ENCODE results near the gene ISM1.

The ISM1 gene

DNA sequence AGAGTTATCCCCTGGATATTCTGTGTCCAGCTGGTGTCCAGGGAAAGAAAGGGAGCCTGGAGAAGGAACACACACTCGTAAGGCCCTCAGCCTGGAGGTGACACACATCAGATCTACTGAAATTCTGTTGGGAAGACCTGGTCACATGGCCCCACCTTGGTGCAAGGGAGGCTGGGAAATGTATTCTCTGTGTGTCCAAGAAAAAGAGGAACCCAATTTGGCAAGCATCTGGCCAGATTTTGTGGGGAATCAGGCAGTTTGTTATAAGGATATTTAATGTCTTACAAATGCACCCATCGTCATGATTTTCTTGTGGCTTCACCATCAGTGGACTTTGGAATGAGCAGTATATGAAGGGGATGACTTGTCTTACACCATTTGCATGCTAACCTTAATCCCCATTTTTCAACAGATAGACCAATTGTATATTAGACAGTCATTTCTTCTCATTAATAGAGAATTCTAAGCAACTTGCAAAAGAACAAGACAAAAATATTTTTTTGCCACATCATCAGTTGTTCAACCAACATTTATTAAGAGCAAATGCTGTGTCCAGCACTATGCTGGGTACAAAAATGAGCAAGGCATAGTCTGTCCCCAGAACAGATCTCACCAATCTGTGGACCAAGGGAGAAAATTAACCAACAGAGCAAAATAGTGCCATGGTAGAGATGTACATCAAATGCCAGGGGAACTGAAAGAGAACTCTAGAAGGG, 59.7 kb downstream of the ISM1 start:
- Mint-ChIP-seq H3K36me3 (peaks cover 2% of the 10 kb centered on the region), H3K4me3 (no peak overlapping the region), H3K4me1 (no peaks in the 10 kb centered on the region), H3K9me3 (no peaks in the 10 kb centered on the region), H3K27ac (no peak overlapping the region), H3K27me3 (no peaks in the 10 kb centered on the region)

DNA sequence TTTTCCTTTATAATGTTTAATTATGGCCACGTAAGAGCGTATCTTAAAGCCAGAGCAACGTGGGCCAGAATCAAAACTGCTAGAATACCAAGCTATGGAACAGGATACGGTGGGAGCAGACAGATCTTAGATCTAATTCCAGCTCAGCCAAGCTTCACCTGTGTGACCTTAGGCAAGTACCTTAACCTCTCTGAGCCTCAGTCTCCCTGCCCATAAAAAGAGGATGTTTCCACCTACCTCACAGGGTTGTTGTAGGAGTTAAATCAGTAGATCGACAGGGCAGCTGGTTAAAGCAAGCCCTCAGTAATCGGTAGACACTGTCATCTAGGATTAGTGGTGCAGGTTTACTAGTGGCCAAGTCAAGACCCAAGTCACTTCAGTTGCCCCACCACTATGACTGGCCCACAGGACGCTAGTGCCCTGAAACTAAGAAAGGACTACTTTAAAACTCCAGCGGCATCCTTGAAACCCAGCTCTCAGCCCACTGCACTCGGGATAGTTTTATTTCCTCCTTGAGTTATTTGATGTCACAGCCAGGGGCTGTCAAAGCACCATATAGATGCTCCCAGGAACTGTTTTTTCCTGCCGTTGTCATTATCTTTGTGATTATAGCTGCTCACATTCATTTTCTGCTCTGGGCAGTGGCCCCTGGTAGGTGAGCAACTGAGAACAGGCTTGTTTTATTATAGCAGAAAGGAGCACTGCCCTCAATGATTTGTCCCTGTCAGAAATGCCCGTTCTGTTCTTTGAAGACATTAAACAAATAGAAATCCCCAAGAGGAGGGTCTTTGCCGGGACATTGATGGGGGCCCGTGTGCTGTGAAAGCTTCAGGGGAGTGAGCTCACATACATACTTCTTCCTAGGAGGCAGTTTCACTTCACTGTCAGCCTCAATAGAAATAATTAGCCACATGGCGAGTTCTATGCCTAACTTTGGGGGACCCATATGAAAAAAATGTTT, 63.1 kb downstream of the ISM1 start:
- Mint-ChIP-seq H3K27me3 (no peaks in the 10 kb centered on the region), H3K36me3 (peaks cover 3% of the 10 kb centered on the region), H3K4me1 (no peaks in the 10 kb centered on the region), H3K27ac (no peak overlapping the region), H3K9me3 (no peaks in the 10 kb centered on the region), H3K4me3 (no peak overlapping the region)

DNA sequence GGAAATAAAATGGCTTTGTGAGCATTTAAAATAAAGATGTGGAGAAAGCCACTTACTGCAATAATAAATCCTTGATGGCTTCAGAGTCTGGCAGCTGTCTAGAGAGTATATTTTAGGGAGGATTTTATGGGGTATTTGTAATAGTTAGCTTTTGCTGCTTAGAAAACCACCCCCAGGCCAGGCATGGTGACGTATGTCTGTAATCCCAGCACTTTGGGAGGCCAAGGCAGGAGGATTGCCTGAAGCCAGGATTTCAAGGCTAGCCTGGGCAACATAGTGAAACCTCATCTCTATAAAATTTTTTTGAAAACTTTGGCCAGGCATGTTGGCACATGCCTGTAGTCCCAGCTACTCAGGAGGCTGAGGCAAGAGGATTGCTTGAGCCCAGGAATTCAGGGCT, 63.8 kb downstream of the ISM1 start:
- Mint-ChIP-seq H3K36me3 (peaks cover 3% of the 10 kb centered on the region), H3K27me3 (no peaks in the 10 kb centered on the region), H3K27ac (no peak overlapping the region), H3K4me1 (no peaks in the 10 kb centered on the region), H3K9me3 (no peaks in the 10 kb centered on the region), H3K4me3 (no peak overlapping the region)

DNA sequence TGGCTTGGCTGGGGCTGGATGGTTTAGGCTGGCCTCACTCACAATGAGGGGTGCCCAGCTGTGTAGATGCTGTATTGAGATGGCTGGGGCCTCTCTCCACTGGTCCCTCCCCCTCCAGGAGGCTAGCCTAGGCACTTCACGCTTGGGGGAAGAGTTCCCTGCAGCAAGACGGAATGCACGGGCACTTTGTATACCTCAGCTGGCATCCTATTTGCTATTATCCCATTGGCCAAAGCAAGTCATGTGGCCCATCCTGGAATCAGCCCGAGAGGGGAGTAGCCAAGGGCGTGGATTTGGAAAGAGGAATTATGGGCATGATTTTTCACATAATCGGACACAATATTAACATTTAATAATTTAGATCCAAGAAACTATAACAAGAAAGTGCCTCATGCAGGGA, 64.3 kb downstream of the ISM1 start:
- H3K27me3 Mint-ChIP-seq = no peaks in the 10 kb centered on the region

DNA sequence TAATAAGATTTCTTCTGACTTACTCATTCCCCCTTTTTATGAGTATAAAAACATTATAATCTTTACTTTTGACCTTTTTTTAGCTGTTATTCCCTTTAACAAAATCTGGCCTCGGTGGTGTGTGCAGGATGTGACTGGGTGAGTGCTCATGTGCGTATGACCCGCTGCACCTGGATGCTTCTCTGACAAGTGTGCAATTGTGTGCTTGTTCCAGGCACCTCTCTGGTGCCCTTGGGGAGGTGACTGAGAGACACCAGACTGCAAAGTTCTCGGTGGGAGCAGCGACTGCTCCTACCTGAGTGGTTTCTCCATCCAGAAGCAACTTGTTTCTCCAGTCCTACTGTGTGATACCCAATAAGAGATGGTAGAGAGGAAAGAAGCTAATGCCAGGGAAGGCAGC, 65.0 kb downstream of the ISM1 start:
- H3K36me3 Mint-ChIP-seq = peaks cover 3% of the 10 kb centered on the region
- H3K27ac Mint-ChIP-seq = no peak overlapping the region
- H3K9me3 Mint-ChIP-seq = no peaks in the 10 kb centered on the region

More for the DNA sequence above, 64.3 kb downstream of the ISM1 start:
- no peaks in the 10 kb centered on the region for H3K4me1 Mint-ChIP-seq
- H3K27ac Mint-ChIP-seq = no peak overlapping the region
- peaks cover 3% of the 10 kb centered on the region for H3K36me3 Mint-ChIP-seq
- H3K9me3 Mint-ChIP-seq = no peaks in the 10 kb centered on the region
- no peak overlapping the region for H3K4me3 Mint-ChIP-seq

DNA sequence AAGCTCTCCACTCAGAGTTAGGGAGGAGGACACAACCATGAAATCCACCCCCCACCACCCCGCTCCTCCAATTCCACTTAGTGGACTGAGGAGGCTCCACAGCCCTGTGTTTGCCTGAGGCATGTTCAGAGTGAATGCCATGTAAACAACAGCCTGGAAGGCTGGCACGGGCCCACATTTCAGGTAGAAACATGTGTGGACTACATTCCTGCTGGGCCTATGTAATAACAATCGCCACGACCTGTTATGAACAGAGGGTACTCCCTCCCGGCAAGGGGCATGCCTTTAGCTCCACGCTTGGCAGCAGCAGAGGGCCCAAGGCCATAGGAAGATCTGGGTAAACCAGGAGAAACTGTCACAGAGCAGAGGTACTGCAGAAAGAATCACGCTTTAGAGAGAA, 65.5 kb downstream of the ISM1 start:
- Mint-ChIP-seq H3K4me1 (no peaks in the 10 kb centered on the region), H3K27ac (no peak overlapping the region), H3K9me3 (no peaks in the 10 kb centered on the region)

More for the DNA sequence above, 65.0 kb downstream of the ISM1 start:
- Mint-ChIP-seq H3K4me1 (no peaks in the 10 kb centered on the region), H3K27me3 (no peaks in the 10 kb centered on the region), H3K4me3 (no peak overlapping the region)

DNA sequence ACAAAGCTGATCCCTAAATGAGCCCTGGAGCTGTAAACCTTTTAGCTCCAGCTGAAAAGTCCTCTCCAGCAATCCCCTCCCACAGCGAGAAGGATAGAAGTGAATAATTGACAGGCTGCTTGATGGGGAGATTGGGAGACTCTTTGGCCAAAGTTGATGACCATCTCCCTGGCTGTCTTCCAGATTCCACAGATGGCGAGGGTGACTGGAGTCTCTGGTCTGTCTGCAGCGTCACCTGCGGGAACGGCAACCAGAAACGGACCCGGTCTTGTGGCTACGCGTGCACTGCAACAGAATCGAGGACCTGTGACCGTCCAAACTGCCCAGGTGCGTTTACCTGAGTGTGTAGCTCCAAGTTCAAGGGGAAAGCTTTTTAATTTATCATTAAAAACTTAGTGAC, 67.3 kb downstream of the ISM1 start:
- H3K36me3 Mint-ChIP-seq = peaks cover 2% of the 10 kb centered on the region
- H3K27me3 Mint-ChIP-seq = no peaks in the 10 kb centered on the region
- no peak overlapping the region for H3K27ac Mint-ChIP-seq

More for the DNA sequence above, 65.5 kb downstream of the ISM1 start:
- no peak overlapping the region for H3K4me3 Mint-ChIP-seq
- H3K27me3 Mint-ChIP-seq = no peaks in the 10 kb centered on the region
- H3K36me3 Mint-ChIP-seq = peaks cover 3% of the 10 kb centered on the region

DNA sequence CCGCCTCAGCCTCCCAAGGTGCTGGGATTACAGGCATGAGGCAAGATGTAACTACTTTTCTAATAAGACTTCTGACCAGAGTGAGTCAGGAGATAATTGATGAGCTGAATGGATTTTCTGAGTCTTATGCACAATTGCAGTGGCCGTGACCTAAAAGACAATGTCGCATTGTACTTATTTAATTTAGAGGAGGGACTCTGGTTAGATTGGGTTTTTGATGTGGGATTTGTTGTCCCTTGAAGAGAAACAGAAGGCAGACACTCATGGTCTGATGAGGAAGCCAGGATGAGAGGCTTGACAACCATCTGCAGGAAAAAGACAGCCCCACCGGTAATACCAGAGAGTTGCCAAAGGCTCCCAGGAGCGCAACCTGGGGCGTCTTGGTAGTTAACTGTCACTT, 68.0 kb downstream of the ISM1 start:
- Mint-ChIP-seq H3K27ac (no peak overlapping the region), H3K4me1 (no peaks in the 10 kb centered on the region), H3K36me3 (peaks cover 4% of the 10 kb centered on the region), H3K27me3 (no peaks in the 10 kb centered on the region), H3K4me3 (no peak overlapping the region), H3K9me3 (no peaks in the 10 kb centered on the region)

More for the DNA sequence above, 67.3 kb downstream of the ISM1 start:
- Mint-ChIP-seq H3K4me1 (no peaks in the 10 kb centered on the region), H3K9me3 (no peaks in the 10 kb centered on the region), H3K4me3 (no peak overlapping the region)

DNA sequence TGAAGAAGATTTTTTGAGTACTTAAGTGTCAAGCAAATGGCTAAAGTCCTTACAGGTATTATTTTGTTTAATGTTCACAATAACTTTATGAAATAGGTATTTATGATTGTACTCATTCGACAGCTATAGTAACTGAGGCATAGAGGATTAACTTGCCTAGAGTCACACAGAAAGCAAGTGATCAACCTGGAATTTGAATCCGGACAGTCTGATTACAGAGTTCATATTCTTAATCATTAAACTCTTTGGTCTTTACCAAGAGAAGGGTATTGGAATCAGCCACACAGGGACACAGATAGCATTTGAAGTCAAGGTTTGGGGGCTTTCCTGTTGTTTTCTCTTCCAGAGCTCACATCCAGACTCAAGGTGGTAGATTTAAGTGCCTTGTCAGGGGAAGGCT, 69.7 kb downstream of the ISM1 start:
- peaks cover 4% of the 10 kb centered on the region for H3K36me3 Mint-ChIP-seq
- no peaks in the 10 kb centered on the region for H3K9me3 Mint-ChIP-seq
- H3K27ac Mint-ChIP-seq = no peak overlapping the region
- no peak overlapping the region for H3K4me3 Mint-ChIP-seq
- no peaks in the 10 kb centered on the region for H3K4me1 Mint-ChIP-seq
- no peaks in the 10 kb centered on the region for H3K27me3 Mint-ChIP-seq

DNA sequence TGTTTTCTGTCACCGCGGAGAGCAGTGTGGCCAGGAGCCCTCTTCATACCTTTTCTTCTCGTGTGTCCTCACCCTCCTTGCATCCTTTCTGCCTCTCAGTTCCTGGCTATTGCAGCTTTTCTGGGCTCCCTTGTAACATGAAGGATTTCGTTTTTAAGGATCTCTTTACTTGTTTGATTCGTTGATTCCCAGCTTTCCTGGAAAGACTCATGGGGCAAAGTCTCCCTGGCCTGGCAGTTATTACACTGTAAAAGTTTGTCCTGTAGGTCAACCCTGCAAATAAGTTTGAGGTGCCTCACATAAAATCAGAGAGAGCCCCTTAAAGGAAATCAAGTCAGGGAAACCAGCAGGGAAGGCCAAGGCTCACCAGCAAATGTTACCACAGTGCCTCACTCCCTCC, 70.1 kb downstream of the ISM1 start:
- Mint-ChIP-seq H3K36me3 (peaks cover 2% of the 10 kb centered on the region), H3K9me3 (no peaks in the 10 kb centered on the region), H3K4me3 (no peak overlapping the region), H3K27me3 (no peaks in the 10 kb centered on the region), H3K4me1 (no peaks in the 10 kb centered on the region), H3K27ac (no peak overlapping the region)

DNA sequence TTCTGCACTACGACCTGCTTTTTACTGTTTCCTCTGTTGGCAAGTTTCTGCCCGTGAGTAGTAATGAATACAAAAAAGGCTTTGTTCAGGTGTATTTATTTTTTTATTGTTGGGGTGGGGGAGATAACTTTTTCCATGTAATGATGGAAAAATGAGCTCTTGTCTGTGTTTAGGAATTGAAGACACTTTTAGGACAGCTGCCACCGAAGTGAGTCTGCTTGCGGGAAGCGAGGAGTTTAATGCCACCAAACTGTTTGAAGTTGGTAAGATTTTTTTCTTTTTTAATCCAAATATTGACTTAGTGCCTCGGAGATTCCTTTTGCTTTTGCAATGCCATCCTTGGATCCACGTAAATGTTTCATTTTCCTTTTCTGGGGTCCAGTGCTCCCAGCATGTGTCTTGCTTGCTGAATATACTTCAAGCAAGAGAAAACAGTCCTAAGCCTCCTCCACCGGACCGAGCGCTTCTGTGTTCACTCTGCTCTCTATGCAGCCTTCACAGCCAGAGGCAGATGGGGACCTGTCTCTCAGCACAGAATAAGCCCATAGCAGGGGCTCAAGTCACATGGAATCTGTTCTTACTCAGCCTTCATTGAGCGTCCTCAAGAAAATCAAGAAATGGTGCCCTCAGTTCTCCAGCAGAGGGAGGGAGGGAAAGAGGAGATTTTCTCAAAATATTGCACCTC, 71.3 kb downstream of the ISM1 start:
- Mint-ChIP-seq H3K9me3 (no peaks in the 10 kb centered on the region), H3K4me1 (no peaks in the 10 kb centered on the region), H3K27ac (no peak overlapping the region), H3K27me3 (no peaks in the 10 kb centered on the region), H3K36me3 (peaks cover 2% of the 10 kb centered on the region), H3K4me3 (no peak overlapping the region)

DNA sequence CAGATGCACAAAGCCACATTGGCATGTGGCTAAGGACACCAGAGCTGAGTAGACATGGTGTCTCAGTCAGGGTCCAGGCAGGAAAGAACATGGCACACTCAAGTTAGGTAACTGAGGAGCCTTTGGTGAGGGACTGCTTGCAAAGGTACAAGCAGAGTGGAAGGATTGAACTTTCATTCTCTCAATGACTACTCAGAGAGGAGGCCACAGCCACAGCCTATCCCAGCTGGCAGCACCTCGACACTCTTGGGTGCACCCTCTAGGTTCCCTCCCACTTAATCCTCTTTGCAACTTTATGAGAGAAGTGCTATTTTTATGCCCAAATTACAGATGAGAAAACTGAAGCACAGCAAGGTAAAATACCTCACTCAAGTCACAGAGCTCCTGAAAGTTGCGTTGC, 73.4 kb downstream of the ISM1 start:
- H3K4me1 Mint-ChIP-seq = no peaks in the 10 kb centered on the region
- H3K27me3 Mint-ChIP-seq = no peaks in the 10 kb centered on the region
- no peak overlapping the region for H3K27ac Mint-ChIP-seq
- no peaks in the 10 kb centered on the region for H3K9me3 Mint-ChIP-seq
- H3K4me3 Mint-ChIP-seq = no peak overlapping the region
- H3K36me3 Mint-ChIP-seq = peaks cover 2% of the 10 kb centered on the region

DNA sequence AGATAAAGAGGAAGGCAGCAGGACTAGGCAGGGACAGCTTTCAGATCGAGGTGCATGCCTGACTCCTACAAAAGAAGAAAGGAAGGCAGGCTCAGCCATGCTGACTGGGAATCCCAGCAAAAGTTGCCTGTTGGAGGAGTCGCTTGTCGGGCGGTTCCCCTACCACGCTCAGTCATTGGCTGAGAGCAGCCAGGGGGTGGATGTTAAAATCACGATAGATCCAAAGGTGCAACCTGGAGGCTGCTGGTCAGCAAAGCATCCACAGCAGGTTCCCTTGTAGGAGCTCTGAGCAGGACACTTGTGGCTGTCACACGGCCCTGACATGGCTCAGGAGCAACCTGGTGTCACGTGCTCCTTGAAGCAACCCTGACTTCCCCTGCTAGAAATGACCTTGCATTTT, 74.6 kb downstream of the ISM1 start:
- Mint-ChIP-seq H3K27me3 (no peaks in the 10 kb centered on the region), H3K36me3 (peaks cover 2% of the 10 kb centered on the region), H3K4me3 (no peak overlapping the region), H3K9me3 (no peaks in the 10 kb centered on the region), H3K4me1 (no peaks in the 10 kb centered on the region), H3K27ac (no peak overlapping the region)

DNA sequence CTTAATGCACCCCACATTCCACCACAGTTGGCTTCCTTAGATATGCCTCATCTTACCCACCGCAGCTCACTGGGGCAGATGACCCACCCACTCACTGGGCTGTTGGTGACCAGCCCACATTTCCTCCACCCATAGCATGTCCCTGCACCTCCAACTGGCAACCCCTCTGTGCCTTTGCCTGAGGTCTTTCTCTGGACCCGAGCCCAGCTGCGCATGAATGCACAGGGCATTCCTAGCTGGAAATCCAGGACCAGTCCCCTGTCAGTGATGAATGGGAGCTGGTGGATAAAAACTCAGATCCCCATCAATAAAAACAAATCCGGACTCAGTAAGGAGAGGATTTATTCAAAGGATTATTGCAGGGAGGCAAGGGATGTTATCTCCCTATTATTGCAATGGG, 75.0 kb downstream of the ISM1 start:
- H3K27ac Mint-ChIP-seq = no peak overlapping the region
- H3K4me3 Mint-ChIP-seq = no peak overlapping the region
- H3K36me3 Mint-ChIP-seq = peaks cover 2% of the 10 kb centered on the region
- H3K9me3 Mint-ChIP-seq = no peaks in the 10 kb centered on the region
- no peaks in the 10 kb centered on the region for H3K4me1 Mint-ChIP-seq
- H3K27me3 Mint-ChIP-seq = no peaks in the 10 kb centered on the region

DNA sequence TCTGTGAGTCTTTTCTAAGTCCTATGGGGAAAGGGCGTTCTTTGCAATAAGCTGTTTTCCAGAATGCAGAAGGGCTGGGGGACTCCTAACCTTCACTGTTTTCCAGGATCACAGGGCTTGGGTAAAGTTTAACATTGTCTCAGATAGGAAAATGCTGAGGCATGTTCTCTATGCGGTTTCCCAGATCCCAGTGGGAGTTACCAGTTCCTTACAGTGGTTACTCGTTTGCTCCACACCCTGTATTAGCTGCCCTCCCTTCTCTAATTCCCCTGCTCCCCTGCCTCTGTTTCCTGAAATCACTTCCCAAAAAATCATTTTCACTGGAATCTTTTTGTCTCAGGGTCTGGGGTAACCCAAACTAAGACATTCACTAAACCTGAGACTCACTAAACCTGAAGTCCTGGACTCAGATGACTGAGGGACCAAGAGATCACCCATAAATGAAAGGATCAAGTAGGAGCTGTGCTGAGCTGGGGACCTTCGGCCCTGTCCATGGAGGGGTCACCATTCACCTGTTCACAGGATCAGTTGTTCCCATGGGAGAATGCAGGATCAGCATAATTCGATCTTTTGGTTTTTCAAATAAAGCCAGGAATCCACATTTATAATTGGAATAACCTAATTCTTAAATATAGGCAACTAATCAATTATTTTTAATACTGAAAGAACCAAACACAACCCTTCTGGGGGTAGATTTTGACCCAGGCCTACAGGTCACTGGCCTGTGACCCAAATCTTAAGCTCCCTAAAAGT, 76.2 kb downstream of the ISM1 start:
- Mint-ChIP-seq H3K4me1 (no peaks in the 10 kb centered on the region), H3K27ac (no peak overlapping the region), H3K27me3 (no peaks in the 10 kb centered on the region), H3K36me3 (peaks cover 2% of the 10 kb centered on the region), H3K4me3 (no peak overlapping the region), H3K9me3 (no peaks in the 10 kb centered on the region)
